ENCODE measurements around the gene PLXDC2. TPM values are rescaled to one million over a fixed set of nuclear protein-coding genes. Genes with fewer than 3 reads are reported as not detected.
A peak's percentile ranks its signal among the peaks of the same experiment; 100 is the strongest.

Gene PLXDC2
- total RNA-seq, 1 donor from 2014 or later = 143 TPM

DNA sequence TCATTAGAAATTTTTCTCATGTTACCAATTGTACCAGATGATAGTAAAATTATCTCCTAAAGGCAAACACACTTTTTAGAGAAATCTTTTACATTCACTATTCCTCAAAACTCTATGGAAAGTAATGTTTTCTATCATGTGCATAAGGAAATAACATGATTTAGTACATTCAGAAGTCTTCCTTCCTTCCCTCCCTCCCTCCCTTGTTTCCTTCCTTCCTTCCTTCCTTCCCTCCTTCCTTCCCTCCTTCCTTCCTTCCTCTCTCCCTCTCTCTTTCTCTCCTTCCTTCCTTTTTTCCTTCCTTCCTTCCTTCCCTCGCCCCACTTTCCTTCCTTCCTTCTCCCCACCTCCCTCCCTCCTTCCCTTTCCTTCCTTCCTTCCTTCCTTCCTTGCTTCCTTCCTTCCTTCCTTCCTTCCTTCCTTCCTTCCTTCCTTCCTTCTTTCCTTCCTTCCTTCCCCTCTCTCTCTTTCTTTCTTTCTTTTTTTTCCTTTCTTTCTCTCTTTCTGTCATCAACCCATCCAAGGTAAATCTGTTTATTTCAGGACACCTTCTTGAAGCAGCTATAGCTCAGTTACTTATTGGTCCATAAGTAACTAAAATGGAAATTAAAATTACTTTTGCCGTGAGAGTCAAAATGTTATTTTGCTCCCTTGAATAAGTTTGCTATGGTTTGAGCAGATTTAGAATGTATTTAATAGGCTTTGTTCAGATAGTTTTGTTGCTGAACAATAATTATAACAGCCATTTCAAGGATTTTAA lies 197.9 kb downstream of the PLXDC2 start:
- no peak for ATAC-seq
- no peak for DNase-seq
- intact Hi-C loops (cut with DNase I) = no loop called here
- TF ChIP-seq, protein P1, sequence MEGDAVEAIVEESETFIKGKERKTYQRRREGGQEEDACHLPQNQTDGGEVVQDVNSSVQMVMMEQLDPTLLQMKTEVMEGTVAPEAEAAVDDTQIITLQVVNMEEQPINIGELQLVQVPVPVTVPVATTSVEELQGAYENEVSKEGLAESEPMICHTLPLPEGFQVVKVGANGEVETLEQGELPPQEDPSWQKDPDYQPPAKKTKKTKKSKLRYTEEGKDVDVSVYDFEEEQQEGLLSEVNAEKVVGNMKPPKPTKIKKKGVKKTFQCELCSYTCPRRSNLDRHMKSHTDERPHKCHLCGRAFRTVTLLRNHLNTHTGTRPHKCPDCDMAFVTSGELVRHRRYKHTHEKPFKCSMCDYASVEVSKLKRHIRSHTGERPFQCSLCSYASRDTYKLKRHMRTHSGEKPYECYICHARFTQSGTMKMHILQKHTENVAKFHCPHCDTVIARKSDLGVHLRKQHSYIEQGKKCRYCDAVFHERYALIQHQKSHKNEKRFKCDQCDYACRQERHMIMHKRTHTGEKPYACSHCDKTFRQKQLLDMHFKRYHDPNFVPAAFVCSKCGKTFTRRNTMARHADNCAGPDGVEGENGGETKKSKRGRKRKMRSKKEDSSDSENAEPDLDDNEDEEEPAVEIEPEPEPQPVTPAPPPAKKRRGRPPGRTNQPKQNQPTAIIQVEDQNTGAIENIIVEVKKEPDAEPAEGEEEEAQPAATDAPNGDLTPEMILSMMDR (IDR thresholded peaks at IDR 0.05) = no peak
- Histone ChIP-seq H3K36me3 (no peaks in the 10 kb centered on the region), H3K9me3 (no peaks in the 10 kb centered on the region), H3K27me3 (ENCODE audit: low read depth) (no peaks in the 10 kb centered on the region), H3K4me1 (peaks cover 6% of the 10 kb centered on the region), H3K27ac (no peak overlapping the region), H3K4me3 (no peak overlapping the region)

DNA sequence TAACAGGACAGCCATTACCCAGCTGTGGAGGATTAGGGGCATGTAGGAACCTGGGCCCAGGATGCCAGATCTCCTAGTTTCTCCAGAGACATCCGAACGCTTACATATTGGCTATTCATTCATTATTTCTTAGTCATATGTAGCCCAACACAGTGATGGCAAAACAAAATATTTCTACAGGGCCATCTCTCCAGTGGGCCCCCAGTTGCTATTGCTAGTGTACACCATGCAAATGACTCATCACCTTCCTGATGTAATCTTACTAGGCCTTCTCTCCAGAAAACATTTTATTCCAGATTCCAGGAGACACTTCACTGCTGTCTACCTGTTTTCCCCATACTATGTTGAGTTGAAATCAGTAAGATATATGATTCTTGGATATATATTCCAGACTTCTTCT lies 201.7 kb downstream of the PLXDC2 start:
- H3K36me3 ChIP-seq = no peaks in the 10 kb centered on the region
- H3K27me3 ChIP-seq (ENCODE audit: low read depth) = no peaks in the 10 kb centered on the region
- no peaks in the 10 kb centered on the region for H3K9me3 ChIP-seq
- no peak overlapping the region for H3K27ac ChIP-seq
- H3K4me3 ChIP-seq = no peak overlapping the region
- no peaks in the 10 kb centered on the region for H3K4me1 ChIP-seq
- DNase-seq (no peak), ATAC-seq (peak in 1 of 2 donors; percentile 12)
- intact Hi-C loops (cut with DNase I) = no loop called here
- TF ChIP-seq, protein P1 (IDR thresholded peaks at IDR 0.05) = no peak

GRCh38 chr10:20020677-20021076 lies 204.4 kb downstream of the PLXDC2 start:
- Histone ChIP-seq H3K27ac (no peak overlapping the region), H3K9me3 (no peaks in the 10 kb centered on the region), H3K27me3 (ENCODE audit: low read depth) (no peaks in the 10 kb centered on the region), H3K36me3 (no peaks in the 10 kb centered on the region), H3K4me1 (no peaks in the 10 kb centered on the region), H3K4me3 (no peak overlapping the region)
- TF ChIP-seq, protein P1 (IDR thresholded peaks at IDR 0.05) = no peak
- intact Hi-C loops (cut with DNase I) = no loop called here
- DNase-seq (no peak), ATAC-seq (no peak)

- Histone ChIP-seq H3K27ac (no peak overlapping the region), H3K27me3 (ENCODE audit: low read depth) (no peaks in the 10 kb centered on the region), H3K36me3 (no peaks in the 10 kb centered on the region), H3K4me1 (no peaks in the 10 kb centered on the region), H3K9me3 (no peaks in the 10 kb centered on the region), H3K4me3 (no peak overlapping the region)
- no peak for DNase-seq
- intact Hi-C loops (cut with DNase I) = no loop called here
- no peak for ATAC-seq
- TF ChIP-seq, protein P1 (IDR thresholded peaks at IDR 0.05) = no peak
Observed at GRCh38 chr10:20029523-20029922, 213.3 kb downstream of the PLXDC2 start.

DNA sequence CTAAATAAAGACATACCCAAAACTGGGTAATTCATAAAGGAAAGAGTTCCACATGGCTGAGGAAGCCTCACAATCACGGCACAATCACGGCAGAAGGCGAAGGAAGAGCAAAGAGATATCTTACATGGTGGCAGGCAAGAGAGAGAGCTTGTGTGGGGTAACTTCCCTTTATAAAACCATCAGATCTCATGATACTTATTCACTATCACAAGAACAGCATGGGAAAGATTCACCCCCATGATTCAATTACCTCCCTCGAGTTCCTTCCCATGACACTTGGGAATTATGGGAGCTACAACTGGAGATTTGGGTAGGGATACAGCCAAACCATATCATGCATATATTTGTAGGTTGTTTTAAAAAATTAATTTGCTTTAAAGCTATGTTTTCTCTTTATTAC lies 217.2 kb downstream of the PLXDC2 start:
- no peaks in the 10 kb centered on the region for H3K4me1 ChIP-seq
- no peaks in the 10 kb centered on the region for H3K9me3 ChIP-seq
- no peak overlapping the region for H3K4me3 ChIP-seq
- no peaks in the 10 kb centered on the region for H3K36me3 ChIP-seq
- intact Hi-C loops (cut with DNase I) = no loop called here
- ATAC-seq = no peak
- TF ChIP-seq, protein P1 (IDR thresholded peaks at IDR 0.05) = no peak
- no peak for DNase-seq
- no peaks in the 10 kb centered on the region for H3K27me3 ChIP-seq (ENCODE audit: low read depth)
- no peak overlapping the region for H3K27ac ChIP-seq

Data from lower lobe of right lung (tissue), 2 donors.